HEK293 (cell line): Measurements from ENCODE around the gene ACOT7.

Experiments used
- HOXA7 ChIP-seq: sonication (generic); formaldehyde crosslinking; IDR thresholded peaks from 2 replicates; pipeline ENCODE4 v1.8.1; 2022; ENCODE audit warnings: missing genetic modification reagents, borderline replicate concordance
- KLF1 ChIP-seq: fragments of 450-650 bp; formaldehyde crosslinking; IDR thresholded peaks from 2 replicates; pipeline ENCODE4 v1.5.1; 2016; ENCODE audit warnings: missing biosample characterization, missing genetic modification characterization
- KLF10 ChIP-seq: fragments of 450-650 bp; IDR thresholded peaks from 2 replicates; pipeline ENCODE4 v1.5.1; 2018; ENCODE audit warnings: missing biosample characterization, mild to moderate bottlenecking, missing genetic modification characterization
- PRDM10 ChIP-seq: fragments of 450-650 bp; formaldehyde crosslinking; IDR thresholded peaks from 2 replicates; pipeline ENCODE4 v1.5.1; 2016; ENCODE audit warnings: missing biosample characterization, missing genetic modification characterization
- SALL2 ChIP-seq: fragments of 450-650 bp; formaldehyde crosslinking; IDR thresholded peaks from 2 replicates; pipeline ENCODE4 v1.5.0; 2017; ENCODE audit warnings: missing biosample characterization, mild to moderate bottlenecking, missing genetic modification characterization, borderline replicate concordance
- ZBTB10 ChIP-seq: fragments of 450-650 bp; formaldehyde crosslinking; IDR thresholded peaks from 2 replicates; pipeline ENCODE4 v1.5.1; 2016; ENCODE audit warnings: missing biosample characterization, missing genetic modification characterization
- ZBTB20 ChIP-seq: fragments of 450-650 bp; formaldehyde crosslinking; IDR thresholded peaks from 2 replicates; pipeline ENCODE4 v1.5.1; 2016; ENCODE audit warnings: missing biosample characterization, missing genetic modification characterization
- ZBTB8A ChIP-seq: fragments of 450-650 bp; formaldehyde crosslinking; IDR thresholded peaks from 2 replicates; pipeline ENCODE4 v1.5.1; 2016; ENCODE audit warnings: missing biosample characterization, missing genetic modification characterization
- ZEB2 ChIP-seq: fragments of 450-650 bp; formaldehyde crosslinking; IDR thresholded peaks from 2 replicates; pipeline ENCODE4 v1.5.1; 2016; ENCODE audit warnings: missing biosample characterization, missing genetic modification characterization
- ZNF10 ChIP-seq: fragments of 450-650 bp; formaldehyde crosslinking; IDR thresholded peaks from 2 replicates; pipeline ENCODE4 v1.5.1; 2017; ENCODE audit warnings: missing biosample characterization, missing genetic modification characterization
- ZNF174 ChIP-seq: fragments of 450-650 bp; formaldehyde crosslinking; IDR thresholded peaks from 2 replicates; pipeline ENCODE4 v1.5.0; 2017; ENCODE audit warnings: missing biosample characterization, mild to moderate bottlenecking, missing genetic modification characterization
- ZNF175 ChIP-seq: fragments of 450-650 bp; formaldehyde crosslinking; IDR thresholded peaks from 2 replicates; pipeline ENCODE4 v1.5.1; 2016; ENCODE audit warnings: missing biosample characterization, missing genetic modification characterization
- ZNF398 ChIP-seq: fragments of 450-650 bp; formaldehyde crosslinking; IDR thresholded peaks from 2 replicates; pipeline ENCODE4 v1.5.1; 2017; ENCODE audit warnings: missing biosample characterization, missing genetic modification characterization
- ZNF449 ChIP-seq: fragments of 450-650 bp; formaldehyde crosslinking; IDR thresholded peaks from 2 replicates; pipeline ENCODE4 v1.5.1; 2017; ENCODE audit warnings: missing biosample characterization, mild to moderate bottlenecking, missing genetic modification characterization, moderate library complexity
- ZNF548 ChIP-seq: fragments of 450-650 bp; formaldehyde crosslinking; IDR thresholded peaks from 2 replicates; pipeline ENCODE4 v1.5.1; 2016; ENCODE audit warnings: missing biosample characterization, missing genetic modification characterization
- ZNF624 ChIP-seq: fragments of 450-650 bp; formaldehyde crosslinking; IDR thresholded peaks from 2 replicates; pipeline ENCODE4 v1.5.1; 2017; ENCODE audit warnings: missing biosample characterization, missing genetic modification characterization
- ZNF692 ChIP-seq: fragments of 450-650 bp; formaldehyde crosslinking; IDR thresholded peaks from 2 replicates; pipeline ENCODE4 v1.5.1; 2016; ENCODE audit warnings: missing biosample characterization, missing genetic modification characterization
- TF ChIP-seq, protein P1 (sequence below): fragments of 450-650 bp; formaldehyde crosslinking; IDR thresholded peaks from 2 replicates; pipeline ENCODE4 v1.5.1; 2016; ENCODE audit warnings: missing biosample characterization, missing genetic modification characterization
- TF ChIP-seq, protein P2 (sequence below): fragments of 450-650 bp; formaldehyde crosslinking; IDR thresholded peaks from 2 replicates; pipeline ENCODE4 v1.5.1; 2016; ENCODE audit warnings: missing biosample characterization, missing genetic modification characterization
- TF ChIP-seq, protein P3 (sequence below): fragments of 450-650 bp; IDR thresholded peaks from 2 replicates; pipeline ENCODE4 v1.5.1; 2018; ENCODE audit warnings: missing biosample characterization, mild to moderate bottlenecking, missing genetic modification characterization
- TF ChIP-seq, protein P4 (sequence below): fragments of 450-650 bp; formaldehyde crosslinking; IDR thresholded peaks from 2 replicates; pipeline ENCODE4 v1.5.1; 2016; ENCODE audit warnings: missing biosample characterization, missing genetic modification characterization

Gene ACOT7

GRCh38 chr1:6271554-6271953 lies 122.0 kb downstream of the ACOT7 start (continued):
- TF ChIP-seq ZNF449 (no peak), ZNF175 (no peak), ZNF10 (0 out of 2 replicates have a peak, but pooled peaks have one; percentile 34), ZNF398 (tag by site-specific recombination) (peak; percentile 79), ZBTB8A (peak; percentile 77), HOXA7 (CRISPR knock-in tag) (no peak), ZNF624 (no peak), PRDM10 (tag by site-specific recombination) (peak; percentile 71), SALL2 (tag by site-specific recombination) (no peak), ZEB2 (peak; percentile 86), KLF1 (tag by site-specific recombination) (peak; percentile 71), KLF10 (tag by site-specific recombination) (peak; percentile 89), ZNF174 (tag by site-specific recombination) (no peak), ZBTB10 (tag by site-specific recombination) (no peak; the same call in 1 of the 2 replicates), ZNF692 (peak; percentile 72), ZBTB20 (tag by site-specific recombination) (peak; percentile 57; the same call in 1 of the 2 replicates), ZNF548 (no peak)
- TF ChIP-seq, protein P1, sequence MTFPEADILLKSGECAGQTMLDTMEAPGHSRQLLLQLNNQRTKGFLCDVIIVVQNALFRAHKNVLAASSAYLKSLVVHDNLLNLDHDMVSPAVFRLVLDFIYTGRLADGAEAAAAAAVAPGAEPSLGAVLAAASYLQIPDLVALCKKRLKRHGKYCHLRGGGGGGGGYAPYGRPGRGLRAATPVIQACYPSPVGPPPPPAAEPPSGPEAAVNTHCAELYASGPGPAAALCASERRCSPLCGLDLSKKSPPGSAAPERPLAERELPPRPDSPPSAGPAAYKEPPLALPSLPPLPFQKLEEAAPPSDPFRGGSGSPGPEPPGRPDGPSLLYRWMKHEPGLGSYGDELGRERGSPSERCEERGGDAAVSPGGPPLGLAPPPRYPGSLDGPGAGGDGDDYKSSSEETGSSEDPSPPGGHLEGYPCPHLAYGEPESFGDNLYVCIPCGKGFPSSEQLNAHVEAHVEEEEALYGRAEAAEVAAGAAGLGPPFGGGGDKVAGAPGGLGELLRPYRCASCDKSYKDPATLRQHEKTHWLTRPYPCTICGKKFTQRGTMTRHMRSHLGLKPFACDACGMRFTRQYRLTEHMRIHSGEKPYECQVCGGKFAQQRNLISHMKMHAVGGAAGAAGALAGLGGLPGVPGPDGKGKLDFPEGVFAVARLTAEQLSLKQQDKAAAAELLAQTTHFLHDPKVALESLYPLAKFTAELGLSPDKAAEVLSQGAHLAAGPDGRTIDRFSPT (tag by site-specific recombination), result peak; percentile 32; the same call in 1 of the 2 replicates
- TF ChIP-seq, protein P2, sequence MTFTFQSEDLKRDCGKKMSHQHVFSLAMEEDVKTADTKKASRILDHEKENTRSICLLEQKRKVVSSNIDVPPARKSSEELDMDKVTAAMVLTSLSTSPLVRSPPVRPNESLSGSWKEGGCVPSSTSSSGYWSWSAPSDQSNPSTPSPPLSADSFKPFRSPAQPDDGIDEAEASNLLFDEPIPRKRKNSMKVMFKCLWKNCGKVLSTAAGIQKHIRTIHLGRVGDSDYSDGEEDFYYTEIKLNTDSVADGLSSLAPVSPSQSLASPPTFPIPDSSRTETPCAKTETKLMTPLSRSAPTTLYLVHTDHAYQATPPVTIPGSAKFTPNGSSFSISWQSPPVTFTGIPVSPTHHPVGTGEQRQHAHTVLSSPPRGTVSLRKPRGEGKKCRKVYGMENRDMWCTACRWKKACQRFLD (tag by site-specific recombination), result no peak
- TF ChIP-seq, protein P3, sequence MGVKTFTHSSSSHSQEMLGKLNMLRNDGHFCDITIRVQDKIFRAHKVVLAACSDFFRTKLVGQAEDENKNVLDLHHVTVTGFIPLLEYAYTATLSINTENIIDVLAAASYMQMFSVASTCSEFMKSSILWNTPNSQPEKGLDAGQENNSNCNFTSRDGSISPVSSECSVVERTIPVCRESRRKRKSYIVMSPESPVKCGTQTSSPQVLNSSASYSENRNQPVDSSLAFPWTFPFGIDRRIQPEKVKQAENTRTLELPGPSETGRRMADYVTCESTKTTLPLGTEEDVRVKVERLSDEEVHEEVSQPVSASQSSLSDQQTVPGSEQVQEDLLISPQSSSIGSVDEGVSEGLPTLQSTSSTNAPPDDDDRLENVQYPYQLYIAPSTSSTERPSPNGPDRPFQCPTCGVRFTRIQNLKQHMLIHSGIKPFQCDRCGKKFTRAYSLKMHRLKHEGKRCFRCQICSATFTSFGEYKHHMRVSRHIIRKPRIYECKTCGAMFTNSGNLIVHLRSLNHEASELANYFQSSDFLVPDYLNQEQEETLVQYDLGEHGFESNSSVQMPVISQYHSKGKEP (tag by site-specific recombination), result peak; percentile 48; the same call in 1 of the 2 replicates
- TF ChIP-seq, protein P4, sequence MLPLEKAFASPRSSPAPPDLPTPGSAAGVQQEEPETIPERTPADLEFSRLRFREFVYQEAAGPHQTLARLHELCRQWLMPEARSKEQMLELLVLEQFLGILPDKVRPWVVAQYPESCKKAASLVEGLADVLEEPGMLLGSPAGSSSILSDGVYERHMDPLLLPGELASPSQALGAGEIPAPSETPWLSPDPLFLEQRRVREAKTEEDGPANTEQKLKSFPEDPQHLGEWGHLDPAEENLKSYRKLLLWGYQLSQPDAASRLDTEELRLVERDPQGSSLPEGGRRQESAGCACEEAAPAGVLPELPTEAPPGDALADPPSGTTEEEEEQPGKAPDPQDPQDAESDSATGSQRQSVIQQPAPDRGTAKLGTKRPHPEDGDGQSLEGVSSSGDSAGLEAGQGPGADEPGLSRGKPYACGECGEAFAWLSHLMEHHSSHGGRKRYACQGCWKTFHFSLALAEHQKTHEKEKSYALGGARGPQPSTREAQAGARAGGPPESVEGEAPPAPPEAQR, result no peak
